HCT116 (cell line): ENCODE data around the gene TYW5.

Source experiments
- CBX3 ChIP-seq: IDR thresholded peaks from 2 replicates; pipeline ENCODE4 v1.6.1; 2012; ENCODE audit warnings: low read depth
- CTCF ChIP-seq, 3 experiments: fragments of 200-600 bp in 1 of 3; sonication (generic) in 1 of 3; IDR thresholded peaks in 2 of 3; conservative IDR thresholded peaks in 1 of 3; 2 replicates each; pipeline ENCODE4 v1.5.1; 2012 to 2017; ENCODE audit warnings: low read depth in 2 of 3, low read length in 2 of 3, antibody characterized with exemption in 1 of 3, borderline replicate concordance in 1 of 3, control low read depth in 1 of 3, mild to moderate bottlenecking in 1 of 3, mixed read lengths in 1 of 3, mixed run types in 1 of 3, moderate library complexity in 1 of 3; ENCODE audit not compliant: insufficient read depth in 1 of 3
- EZH2phosphoT487 ChIP-seq: fragments of 200-600 bp; IDR thresholded peaks from 2 replicates; pipeline ENCODE4 v1.6.1; 2018; ENCODE audit warnings: antibody characterized with exemption, borderline replicate concordance
- MAX ChIP-seq: IDR thresholded peaks from 2 replicates; pipeline ENCODE4 v1.6.1; 2012
- POLR2A ChIP-seq: IDR thresholded peaks from 2 replicates; pipeline ENCODE4 v1.7.0; 2011; ENCODE audit warnings: borderline replicate concordance; ENCODE audit not compliant: insufficient read depth, insufficient read length; ENCODE audit errors: extremely low read depth
- RAD21 ChIP-seq: IDR thresholded peaks from 2 replicates; pipeline ENCODE4 v1.6.1; 2012; ENCODE audit warnings: low read depth, mild to moderate bottlenecking
- YY1 ChIP-seq: IDR thresholded peaks from 2 replicates; pipeline ENCODE4 v1.6.1; 2011; ENCODE audit warnings: low read length, low read depth, moderate library complexity, mild to moderate bottlenecking; ENCODE audit not compliant: insufficient replicate concordance; ENCODE audit errors: extremely low read depth
- ZFX ChIP-seq: fragments of 450-650 bp; IDR thresholded peaks from 2 replicates; pipeline ENCODE4 v1.6.1; 2017
- ZNF274 ChIP-seq: fragments of 200-500 bp; sonication (Bioruptor generic); IDR thresholded peaks from 2 replicates; pipeline ENCODE4 v1.6.1; 2014; ENCODE audit warnings: mild to moderate bottlenecking, low read depth, low read length, inconsistent platforms

- TF ChIP-seq RAD21: no peak
- no peak for TF ChIP-seq MAX
- TF ChIP-seq EZH2phosphoT487: no peak
- no peak for TF ChIP-seq CTCF (IDR thresholded peaks at IDR 0.05 in 2 of 3, conservative IDR thresholded peaks at IDR 0.05 in 1 of 3; ENCODE audit: borderline replicate concordance in 1 of 3, insufficient read depth in 1 of 3, low read depth in 2 of 3, low read length in 2 of 3)
- no peak for TF ChIP-seq YY1
- TF ChIP-seq ZNF274: no peak
- no peak for TF ChIP-seq POLR2A
- TF ChIP-seq CBX3: no peak
- no peak for TF ChIP-seq ZFX
Observed at GRCh38 chr2:199910338-199911051, 44.8 kb downstream of the TYW5 start.
